CD1c-positive myeloid dendritic cell (primary cell): ENCODE measurements around the gene USP34.

Experiments used
- DNase-seq: peaks from one replicate; pipeline ENCODE4 v3.0.0-alpha.2; 2016; ENCODE audit errors: extremely low spot score

The USP34 gene

DNA sequence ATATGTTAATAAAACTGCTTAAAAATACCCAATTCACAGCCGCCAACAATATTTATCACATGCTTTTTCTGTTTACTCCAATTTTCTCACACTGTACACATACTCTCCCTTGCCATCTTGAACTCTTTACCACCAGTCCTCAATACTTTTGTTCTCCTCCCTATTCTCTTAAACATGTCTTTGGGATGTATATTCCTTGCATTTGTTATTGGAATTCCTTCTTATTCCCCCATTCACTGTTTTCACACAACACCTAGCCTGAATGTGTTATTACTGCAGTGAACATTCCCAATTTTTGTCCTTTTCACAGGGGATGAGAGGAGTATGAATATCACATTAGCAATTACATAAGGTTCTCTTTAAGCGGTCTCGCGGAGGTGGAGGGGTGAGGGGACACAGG, 94.7 kb downstream of the USP34 start:
- no peak for DNase-seq

- DNase-seq = no peak
Measured at GRCh38 chr2:61371027-61371426, 99.9 kb downstream of the USP34 start.

- no peak for DNase-seq
Measured at GRCh38 chr2:61368687-61369665, 101.9 kb downstream of the USP34 start.

- DNase-seq = no peak
Measured at GRCh38 chr2:61367177-61367576, 103.7 kb downstream of the USP34 start.

DNA sequence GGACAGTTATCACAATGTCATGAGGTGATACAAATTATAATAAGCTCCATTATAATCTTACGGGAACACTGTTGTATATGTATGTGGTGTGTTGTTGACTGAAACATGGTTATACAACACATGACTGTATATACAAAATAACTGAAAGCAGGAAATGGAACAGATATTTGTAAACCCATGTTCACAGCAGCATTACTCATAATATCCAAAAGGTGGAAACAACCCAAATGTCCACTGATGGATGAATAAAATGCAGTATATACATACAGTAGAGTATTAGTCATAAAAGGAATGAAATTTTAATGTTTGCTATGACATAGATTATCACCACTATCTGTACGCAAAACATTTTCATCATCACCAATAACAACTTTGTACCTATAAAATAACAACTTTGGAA, 107.3 kb downstream of the USP34 start:
- DNase-seq = no peak

DNA sequence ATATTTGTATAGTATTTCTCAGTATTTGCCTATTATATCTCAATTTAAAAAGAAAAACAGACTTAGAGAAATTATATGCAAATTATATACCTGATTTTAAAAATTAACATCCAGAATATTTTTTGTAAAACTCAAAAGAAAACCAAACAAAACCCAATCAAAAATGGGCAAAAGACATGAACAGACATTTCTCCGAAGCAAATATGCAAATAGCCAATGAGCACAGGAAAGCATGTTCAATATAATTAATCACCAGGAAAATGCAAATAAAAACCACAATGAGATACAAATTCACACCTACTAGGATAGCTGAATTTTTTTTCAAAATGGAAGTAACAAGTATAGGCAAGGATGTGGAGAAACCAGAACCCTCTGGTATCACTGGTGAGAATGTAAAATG, 108.0 kb downstream of the USP34 start:
- no peak for DNase-seq

GRCh38 chr2:61361068-61361467, 109.8 kb downstream of the USP34 start:
- DNase-seq = no peak

- no peak for DNase-seq
Measured at GRCh38 chr2:61359058-61359457, 111.8 kb downstream of the USP34 start.

GRCh38 chr2:61357681-61358080, 113.2 kb downstream of the USP34 start:
- DNase-seq = no peak

DNA sequence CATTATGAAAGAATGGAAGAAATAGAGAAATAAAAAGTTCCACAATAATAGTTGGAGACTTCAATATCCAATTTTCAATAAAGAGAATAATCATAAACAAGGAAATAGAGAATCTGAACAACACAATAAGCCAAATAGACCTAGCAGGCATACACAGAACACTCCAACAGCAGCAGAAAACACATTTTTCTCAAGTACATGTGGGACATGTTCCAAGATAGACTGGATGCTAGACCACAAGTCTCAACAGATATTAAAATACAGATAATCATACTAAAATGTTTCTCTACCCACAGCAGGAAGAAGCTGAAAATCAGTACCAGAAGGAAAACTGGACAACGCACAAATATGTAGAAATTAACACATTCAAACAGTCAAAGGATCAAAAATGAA, 113.9 kb downstream of the USP34 start:
- no peak for DNase-seq

DNA sequence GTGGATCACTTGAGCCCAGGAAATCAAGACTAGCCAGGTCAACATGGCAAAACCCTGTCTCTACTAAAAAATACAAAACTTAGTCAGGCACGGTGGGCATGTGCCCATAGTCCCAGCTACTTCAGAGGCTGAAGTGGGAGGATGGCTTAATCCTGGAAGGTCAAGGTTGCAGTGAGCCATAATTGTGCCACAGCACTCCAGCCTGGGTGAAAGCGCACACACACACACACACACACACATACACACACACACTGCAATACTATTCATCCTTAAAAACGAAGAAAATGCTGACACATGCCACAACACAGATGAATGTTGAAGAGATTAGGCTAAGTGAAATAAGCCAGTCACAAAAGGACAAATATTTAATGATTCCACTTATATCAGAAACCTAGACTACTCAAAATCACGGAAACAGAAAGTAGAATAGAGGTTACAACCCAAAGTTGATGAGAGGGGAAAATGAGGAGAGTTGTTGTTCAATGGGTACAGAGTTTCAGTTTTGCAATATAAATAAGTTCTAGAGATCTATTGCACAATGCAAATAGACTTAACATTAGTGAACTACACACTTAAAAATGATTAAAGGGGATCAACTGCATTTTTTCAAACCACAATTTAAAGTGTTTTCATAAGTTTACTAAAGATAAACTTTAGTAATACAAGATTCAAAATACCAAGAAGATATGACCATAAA, 114.5 kb downstream of the USP34 start:
- DNase-seq = no peak

DNA sequence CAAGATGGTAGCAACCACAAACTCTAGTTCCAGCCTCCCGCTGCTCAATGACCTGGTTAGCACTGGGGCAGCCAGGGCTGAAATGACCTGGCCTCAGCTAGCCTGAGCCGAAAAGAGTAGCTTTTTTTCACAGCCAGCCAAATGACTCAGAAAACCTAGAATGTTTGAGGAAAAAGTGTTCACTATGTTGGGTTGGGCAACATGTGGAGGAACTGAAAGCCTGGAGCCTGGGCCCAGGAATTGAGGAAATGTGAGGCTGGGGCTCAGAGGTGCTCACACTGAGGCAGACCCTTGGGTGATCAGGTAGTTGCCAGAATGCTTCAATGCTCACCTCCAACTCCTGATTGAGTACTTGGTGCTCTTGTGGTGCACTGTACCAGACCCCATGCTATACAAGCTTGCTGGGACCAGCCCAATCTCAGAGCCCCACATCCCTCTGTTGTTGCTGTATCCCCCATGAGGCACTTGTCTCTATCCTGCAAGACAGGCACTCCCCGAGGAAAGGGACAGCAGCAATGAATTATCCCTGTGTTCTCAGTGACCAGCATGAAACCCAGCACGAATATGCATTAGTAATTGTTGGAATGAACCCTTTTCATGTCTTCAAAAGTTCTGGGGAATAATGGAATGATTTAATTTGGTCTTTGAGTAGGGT, 116.2 kb downstream of the USP34 start:
- DNase-seq = peak; percentile 44

GRCh38 chr2:61353909-61354308, 117.0 kb downstream of the USP34 start:
- DNase-seq = no peak

- DNase-seq = no peak
Measured at GRCh38 chr2:61350777-61351176, 120.1 kb downstream of the USP34 start.

GRCh38 chr2:61343141-61343540, 127.7 kb downstream of the USP34 start:
- DNase-seq = no peak

DNA sequence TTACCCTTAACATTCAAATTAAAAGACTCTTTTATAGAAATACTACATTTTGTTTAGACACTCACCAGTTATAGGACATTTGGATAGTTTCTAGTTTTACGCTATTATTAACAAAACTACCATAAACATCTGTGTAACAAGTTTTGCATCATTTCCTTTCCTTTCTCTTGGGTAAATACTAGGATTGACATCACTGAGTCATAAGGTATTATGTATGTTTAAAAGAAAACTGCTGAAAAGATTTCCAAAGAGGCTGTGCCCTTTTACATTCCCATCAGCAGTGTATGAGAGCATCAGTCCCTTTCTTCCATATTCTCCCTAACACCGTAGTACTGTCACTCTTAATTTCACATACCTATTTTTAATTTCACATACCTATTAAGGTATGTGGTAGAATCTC, 130.6 kb downstream of the USP34 start:
- no peak for DNase-seq

- no peak for DNase-seq
Measured at GRCh38 chr2:61338447-61338846, 132.4 kb downstream of the USP34 start.

DNA sequence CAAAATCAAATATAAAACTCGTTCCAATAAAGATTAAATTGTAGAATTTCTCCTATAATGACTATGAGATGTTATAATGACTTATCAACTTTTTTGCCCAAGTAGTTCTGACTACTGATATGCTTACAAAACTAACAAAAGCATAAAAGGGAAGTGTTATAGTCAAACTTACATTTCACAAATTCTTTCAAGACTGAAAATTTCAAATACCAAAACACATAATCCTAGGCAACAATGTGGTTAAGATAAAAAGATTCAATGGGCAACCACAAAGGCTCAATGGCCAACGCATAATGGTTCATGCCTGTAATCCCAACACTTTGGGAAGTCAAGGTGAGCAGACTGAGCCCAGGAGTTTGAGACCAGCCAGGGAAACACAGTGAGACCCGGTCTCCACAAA, 135.7 kb downstream of the USP34 start:
- no peak for DNase-seq

GRCh38 chr2:61334466-61334865, 136.4 kb downstream of the USP34 start:
- peak; percentile 45 for DNase-seq

DNA sequence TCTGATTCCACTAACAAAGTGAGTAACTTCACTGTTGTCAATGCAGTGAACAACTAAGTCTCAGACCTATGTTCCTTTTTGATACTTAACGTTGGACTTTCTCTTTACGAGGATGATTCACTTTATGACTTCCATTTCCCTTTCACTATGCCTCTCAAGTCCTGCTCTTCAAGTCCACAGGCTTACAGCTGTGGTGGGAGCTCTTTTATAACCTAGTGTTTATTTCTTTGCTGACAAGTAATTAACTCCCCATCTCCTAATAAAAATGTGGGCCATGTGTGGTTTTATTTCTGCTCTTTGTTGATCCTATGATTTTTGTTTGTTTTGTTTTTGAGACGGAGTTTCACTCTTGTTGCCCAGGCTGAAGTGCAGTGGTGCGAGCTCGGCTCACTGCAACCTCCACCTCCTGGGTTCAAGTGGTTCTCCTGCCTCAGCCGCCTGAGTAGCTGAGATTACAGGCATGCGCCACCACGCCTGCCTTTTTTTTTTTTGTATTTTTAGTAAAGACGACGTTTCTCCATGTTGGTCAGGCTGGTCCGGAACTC, 142.1 kb downstream of the USP34 start:
- no peak for DNase-seq

GRCh38 chr2:61327173-61327572, 143.7 kb downstream of the USP34 start:
- no peak for DNase-seq

GRCh38 chr2:61326423-61326822, 144.5 kb downstream of the USP34 start:
- no peak for DNase-seq
